HK-2 (cell line): Measurements from ENCODE around the gene ROGDI.
"Not testable (repeated sequence)": the region's sequence is repeated elsewhere in the genome, so short reads cannot be mapped to it uniquely, and the experiment has no call there.

Experiments used
- DNase-seq: peaks from one replicate; pipeline ENCODE4 v3.0.0-alpha.2; 2018; ENCODE audit not compliant: unreplicated experiment

ROGDI gene

GRCh38 chr16:4792951-4793513 is 9.4 kb downstream of the ROGDI start:
- DNase-seq: no peak

- DNase-seq: no peak
Measured at GRCh38 chr16:4790871-4791270, 11.6 kb downstream of the ROGDI start.

- DNase-seq: no peak
Measured at GRCh38 chr16:4790261-4790660, 12.2 kb downstream of the ROGDI start.

GRCh38 chr16:4788910-4789309 is 13.5 kb downstream of the ROGDI start:
- DNase-seq: no peak

- DNase-seq: no peak
Measured at GRCh38 chr16:4788489-4788889, 13.9 kb downstream of the ROGDI start.

GRCh38 chr16:4787627-4788482 is 14.6 kb downstream of the ROGDI start, which contains the start of gene SEPTIN12:
SEPTIN12 (minus strand) TSS chr16:4788345; CDS start chr16:4787645, 700 bp downstream.
- no peak for DNase-seq

- no peak for DNase-seq
Measured at GRCh38 chr16:4787068-4787467, 15.4 kb downstream of the ROGDI start.

GRCh38 chr16:4785758-4786433 is 16.5 kb downstream of the ROGDI start:
- DNase-seq: no peak

GRCh38 chr16:4784444-4784987 is 17.9 kb downstream of the ROGDI start:
- not testable (repeated sequence) for DNase-seq

GRCh38 chr16:4783951-4784336 is 18.5 kb downstream of the ROGDI start:
- DNase-seq: no peak

- no peak for DNase-seq
Measured at GRCh38 chr16:4783251-4783950, 19.0 kb downstream of the ROGDI start.

- DNase-seq: no peak
Measured at GRCh38 chr16:4780235-4780634, 22.2 kb downstream of the ROGDI start.

- no peak for DNase-seq
Measured at GRCh38 chr16:4778050-4778392, 24.4 kb downstream of the ROGDI start.

- DNase-seq: no peak
Measured at GRCh38 chr16:4777339-4778049, 24.9 kb downstream of the ROGDI start.

- no peak for DNase-seq
Measured at GRCh38 chr16:4776141-4776705, 26.2 kb downstream of the ROGDI start.

GRCh38 chr16:4775005-4775404 is 27.4 kb downstream of the ROGDI start:
- DNase-seq: no peak

- no peak for DNase-seq
Measured at GRCh38 chr16:4772351-4772750, 30.1 kb downstream of the ROGDI start.

- DNase-seq: no peak
Measured at GRCh38 chr16:4771646-4772045, 30.8 kb downstream of the ROGDI start.

- no peak for DNase-seq
Measured at GRCh38 chr16:4769306-4769638, 33.2 kb downstream of the ROGDI start.

- DNase-seq: peak; percentile 76
Measured at GRCh38 chr16:4768549-4769305, 33.7 kb downstream of the ROGDI start.
